HG03457 (cell line): ENCODE results near the gene EHBP1L1.

Experiments used
- ATAC-seq: cut with Tn5 transposase; IDR thresholded peaks from one replicate; pipeline ENCODE4 v1.9.1; 2021; ENCODE audit warnings: moderate number of reproducible peaks; ENCODE audit not compliant: unreplicated experiment

The EHBP1L1 gene

DNA sequence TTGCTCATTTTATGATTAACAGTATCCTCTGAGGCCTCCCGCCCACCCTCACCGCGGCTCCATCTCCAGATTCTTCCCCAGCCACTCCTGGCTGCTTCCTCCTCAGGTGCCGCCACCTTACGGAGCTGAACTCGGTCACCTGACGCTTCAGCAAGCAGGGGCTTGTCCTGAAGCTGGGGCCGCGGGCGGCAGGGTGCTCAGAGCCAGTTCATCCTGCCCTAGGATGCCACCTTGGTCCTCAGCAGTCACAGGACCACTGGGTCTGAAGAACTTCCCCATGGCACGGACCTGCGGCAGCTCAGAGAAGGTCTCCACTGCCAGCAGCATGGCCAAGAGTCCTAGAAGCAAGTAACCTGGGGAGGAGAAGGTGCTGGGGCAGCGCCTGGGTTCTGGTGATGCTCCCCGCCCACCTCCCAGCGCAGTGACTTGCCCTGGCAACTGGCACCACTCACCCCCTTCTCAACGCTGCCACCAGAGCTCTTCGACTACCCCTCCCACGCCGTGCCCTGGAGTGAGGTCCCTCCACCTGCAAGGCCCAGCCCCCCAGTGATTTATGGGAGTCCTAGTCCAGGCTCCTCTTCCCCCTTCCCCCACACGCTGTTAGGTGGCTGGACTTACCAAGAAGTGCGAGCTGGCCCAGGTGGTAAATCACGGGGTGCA lies 17.1 kb downstream of the EHBP1L1 start:
- ATAC-seq = no peak

- no peak for ATAC-seq
These were observed 17.9 kb downstream of the EHBP1L1 start for GRCh38 chr11:65593518-65594414.

GRCh38 chr11:65595131-65595530 lies 19.3 kb downstream of the EHBP1L1 start:
- no peak for ATAC-seq

- ATAC-seq = no peak
These were observed 19.9 kb downstream of the EHBP1L1 start, which contains the start of gene KCNK7 for GRCh38 chr11:65595543-65596281. KCNK7 (minus strand) TSS chr11:65595800; CDS start chr11:65595772, 28 bp downstream.

DNA sequence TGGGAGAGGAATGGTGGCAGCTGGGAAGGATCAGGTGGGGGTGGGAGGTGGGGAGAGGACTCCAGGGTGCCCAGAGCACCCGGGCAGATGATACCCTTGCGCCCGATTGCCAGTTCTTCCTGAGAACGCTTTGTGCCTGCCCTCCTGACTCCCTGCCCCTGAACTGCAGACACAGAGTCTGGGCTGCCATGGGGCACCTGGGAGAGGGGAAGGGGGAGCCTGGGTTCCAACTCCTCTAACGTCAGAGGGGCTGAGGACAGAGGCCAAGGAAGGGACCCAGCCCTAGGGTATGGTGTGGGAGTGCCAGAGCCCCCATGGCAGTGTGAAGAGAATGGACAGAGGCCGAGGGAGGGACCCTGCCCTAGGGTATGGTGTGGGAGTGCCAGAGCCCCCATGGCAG lies 20.7 kb downstream of the EHBP1L1 start:
- ATAC-seq = no peak

GRCh38 chr11:65598258-65598699 lies 22.4 kb downstream of the EHBP1L1 start:
- no peak for ATAC-seq

DNA sequence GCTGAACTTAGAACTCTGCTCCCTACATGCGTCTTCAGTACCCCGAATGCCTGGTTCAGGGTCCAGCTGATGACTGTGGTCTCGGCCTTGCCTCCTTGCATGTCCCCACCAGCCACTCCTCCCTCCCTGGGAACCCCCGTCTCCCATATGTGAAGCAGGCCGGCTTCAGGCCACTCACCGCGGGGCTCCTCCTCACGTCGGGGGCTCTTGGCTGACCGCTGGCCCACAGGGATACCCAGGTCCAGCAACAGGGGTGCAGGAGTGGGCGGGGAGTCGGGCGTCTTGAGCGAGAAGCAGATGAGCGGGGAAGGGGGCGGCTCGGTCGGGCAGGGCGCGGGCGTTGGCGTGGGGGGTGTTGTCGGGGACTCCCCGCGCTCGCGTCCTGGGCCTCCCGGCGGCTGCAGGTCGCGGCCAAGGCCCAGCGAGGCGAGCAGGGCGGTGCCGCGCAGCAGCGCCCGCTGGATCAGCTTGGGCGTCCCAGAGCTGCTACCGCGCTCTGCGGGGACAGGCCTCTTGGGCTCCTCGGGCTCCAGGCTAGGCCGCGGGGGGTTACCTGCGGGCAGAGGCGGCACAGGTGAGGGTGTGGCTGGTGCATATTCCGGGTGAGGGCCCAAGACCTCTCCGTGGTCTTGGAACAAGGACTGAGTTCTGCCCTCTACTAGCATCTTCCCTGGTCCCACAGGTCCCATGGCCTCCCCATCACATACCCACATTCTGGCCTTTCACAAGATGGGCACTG lies 23.5 kb downstream of the EHBP1L1 start:
- ATAC-seq = no peak

- ATAC-seq = no peak
These were observed 24.0 kb downstream of the EHBP1L1 start for GRCh38 chr11:65599955-65600246.

- no peak for ATAC-seq
These were observed 28.4 kb downstream of the EHBP1L1 start for GRCh38 chr11:65604258-65604657.

- ATAC-seq = no peak
These were observed 31.2 kb downstream of the EHBP1L1 start for GRCh38 chr11:65606876-65607613.

DNA sequence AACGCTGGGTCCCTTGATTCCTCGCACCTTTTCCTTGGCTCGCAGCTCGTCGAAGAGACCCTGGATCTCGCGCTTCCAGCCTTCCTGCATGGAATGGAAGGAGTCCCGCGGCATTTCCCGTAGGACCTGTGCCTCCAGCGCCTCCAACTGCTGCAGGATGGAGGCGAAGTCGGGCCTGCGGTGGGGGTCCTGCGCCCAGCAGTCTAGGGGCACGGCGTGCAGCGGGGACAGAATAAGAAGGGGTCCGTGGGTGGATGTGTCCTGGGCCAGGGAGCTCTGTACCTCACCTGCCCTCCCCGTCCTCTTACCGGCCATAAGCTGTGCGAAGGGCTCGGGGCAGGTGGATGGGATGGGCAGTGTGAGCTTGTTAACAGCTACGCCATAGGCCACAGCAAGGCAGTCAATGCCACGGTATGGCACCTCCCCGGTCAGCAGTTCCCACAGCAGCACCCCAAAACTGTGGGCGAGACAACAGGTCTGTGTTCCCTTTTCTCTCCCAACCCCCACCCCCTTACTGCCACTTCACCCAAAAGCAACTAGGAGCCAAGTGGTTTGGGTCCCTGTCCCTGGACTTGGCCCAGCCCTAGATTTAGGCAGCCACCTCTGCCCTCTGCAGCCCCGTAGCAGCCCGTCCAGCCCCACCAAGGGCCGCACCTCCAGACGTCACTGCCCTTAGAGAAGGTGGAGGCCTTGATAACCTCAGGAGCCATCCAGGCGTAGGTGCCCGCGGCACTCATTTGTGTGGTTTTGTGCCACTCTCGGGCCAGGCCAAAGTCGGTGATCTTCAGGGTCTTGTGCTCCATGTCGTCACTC lies 32.0 kb downstream of the EHBP1L1 start:
- ATAC-seq = no peak

- no peak for ATAC-seq
These were observed 33.4 kb downstream of the EHBP1L1 start for GRCh38 chr11:65609229-65609628.

- no peak for ATAC-seq
These were observed 33.8 kb downstream of the EHBP1L1 start for GRCh38 chr11:65609665-65610064.

DNA sequence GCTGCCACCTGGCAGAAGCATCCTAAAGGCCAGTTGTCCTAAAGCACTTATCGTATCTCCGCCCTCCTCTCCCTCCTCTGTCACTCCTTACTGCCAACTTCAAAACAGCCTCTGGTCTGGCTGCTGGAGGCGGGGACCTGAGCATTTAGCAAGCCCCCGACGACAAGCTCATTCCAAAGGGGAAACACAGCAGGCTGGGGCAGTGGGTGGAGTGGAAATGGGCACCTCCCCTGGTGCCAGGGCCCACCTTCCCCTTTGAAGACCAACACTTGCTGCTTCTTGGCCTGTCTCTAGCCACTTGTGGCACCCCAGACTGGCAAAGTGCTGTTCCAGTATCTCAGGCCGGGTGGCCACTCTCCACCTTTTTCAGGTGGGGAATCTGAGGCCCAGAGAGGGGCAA lies 34.6 kb downstream of the EHBP1L1 start:
- ATAC-seq = no peak

GRCh38 chr11:65611028-65611757 lies 35.3 kb downstream of the EHBP1L1 start:
- no peak for ATAC-seq

DNA sequence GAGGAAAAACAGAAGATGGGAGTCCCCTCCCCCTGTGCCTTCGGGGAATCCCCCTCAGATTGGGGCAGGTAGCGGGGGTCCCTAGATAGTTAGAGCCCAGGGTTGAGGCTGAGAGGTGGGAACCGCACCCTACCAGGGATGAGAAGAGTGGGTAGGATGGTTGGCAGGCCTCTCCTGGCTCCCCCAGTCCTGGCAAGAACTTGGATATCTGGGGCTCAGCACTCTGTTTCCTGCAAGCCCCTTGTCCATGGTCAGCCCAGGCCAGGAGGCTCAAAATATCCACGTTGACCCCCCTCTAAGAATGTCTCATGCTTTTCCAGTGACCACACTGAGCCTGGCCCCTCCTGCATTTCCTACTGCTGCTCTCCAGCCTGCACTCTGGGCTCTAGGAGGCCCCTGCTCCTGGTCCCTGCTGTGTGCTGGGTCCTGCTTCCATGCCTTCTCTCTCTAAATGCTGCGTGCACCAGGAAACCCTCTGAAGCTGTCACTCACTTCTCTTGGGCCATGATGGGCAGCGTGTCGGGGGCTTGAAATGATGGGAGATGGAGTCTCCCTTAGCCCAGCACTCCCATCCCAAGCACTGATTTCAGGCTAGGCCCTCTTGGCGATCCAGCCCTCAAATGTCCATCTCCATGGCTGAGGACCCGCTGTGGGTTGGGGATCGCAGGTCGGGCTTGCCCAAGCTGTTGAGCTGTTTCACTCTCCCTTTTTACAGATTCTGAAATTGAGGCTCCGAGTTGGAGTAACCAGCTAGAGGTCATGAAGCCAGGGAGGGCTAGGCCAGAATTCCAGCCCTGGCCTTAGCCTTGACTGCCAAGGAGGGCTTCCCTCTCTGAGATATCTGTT lies 36.1 kb downstream of the EHBP1L1 start:
- ATAC-seq = no peak

DNA sequence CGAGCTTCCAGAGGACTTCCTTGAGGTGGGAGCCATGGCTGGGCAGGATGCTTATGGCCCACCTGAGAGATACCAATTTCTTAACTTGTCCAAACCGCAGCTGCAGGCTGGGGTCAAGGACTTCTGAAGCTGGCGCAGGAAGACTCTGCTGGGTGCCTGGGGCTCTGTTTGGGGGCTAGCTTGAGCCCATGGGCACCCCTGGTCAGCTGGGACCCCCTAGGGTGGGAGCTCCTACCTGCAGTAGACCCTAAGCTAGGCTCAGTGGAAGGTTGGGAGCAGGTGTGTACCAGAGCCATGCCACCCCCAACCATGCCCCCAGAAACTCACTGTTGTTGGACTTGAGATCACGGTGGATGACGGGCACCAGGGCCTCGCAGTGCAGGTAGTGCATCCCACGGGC lies 36.8 kb downstream of the EHBP1L1 start:
- ATAC-seq = no peak
